Skeletal muscle cell (primary cell): ENCODE data around the gene NMRK1.
A peak's percentile ranks its signal among the peaks of the same experiment; 100 is the strongest.

Source experiments
- DNase-seq: peaks from one replicate; pipeline ENCODE4 v3.0.0-alpha.2; 2010; ENCODE audit warnings: low read depth
- H3K4me3 ChIP-seq: 2 replicates; pipeline ENCODE4 v1.5.1; 2011; ENCODE audit warnings: low read depth, mild to moderate bottlenecking, control low read depth, low read length, moderate library complexity

The NMRK1 gene

GRCh38 chr9:75105019-75105540 is 17.1 kb upstream of the NMRK1 start:
- no peak overlapping the region for H3K4me3 ChIP-seq
- DNase-seq: no peak

GRCh38 chr9:75104607-75105006 is 16.7 kb upstream of the NMRK1 start:
- no peak overlapping the region for H3K4me3 ChIP-seq

GRCh38 chr9:75102177-75102790 is 14.3 kb upstream of the NMRK1 start:
- no peak for DNase-seq
- H3K4me3 ChIP-seq: no peak overlapping the region

More at GRCh38 chr9:75104607-75105006, 16.7 kb upstream of the NMRK1 start:
- DNase-seq: no peak

GRCh38 chr9:75101004-75101588 is 13.1 kb upstream of the NMRK1 start:
- no peak overlapping the region for H3K4me3 ChIP-seq

GRCh38 chr9:75096796-75097195 is 8.8 kb upstream of the NMRK1 start:
- DNase-seq: no peak
- no peak overlapping the region for H3K4me3 ChIP-seq

More at GRCh38 chr9:75101004-75101588, 13.1 kb upstream of the NMRK1 start:
- DNase-seq: no peak

- DNase-seq: no peak
- no peak overlapping the region for H3K4me3 ChIP-seq
Observed at GRCh38 chr9:75092766-75093165, 4.8 kb upstream of the NMRK1 start.

- no peak for DNase-seq
- no peak overlapping the region for H3K4me3 ChIP-seq
Observed at GRCh38 chr9:75090579-75090978, 2.6 kb upstream of the NMRK1 start.

- no peak for DNase-seq
- H3K4me3 ChIP-seq: peak overlapping the region; percentile 94
Observed at GRCh38 chr9:75089373-75089766, 1.4 kb upstream of the NMRK1 start.

- peak overlapping the region; percentile 94 for H3K4me3 ChIP-seq
- no peak for DNase-seq
Observed at GRCh38 chr9:75088646-75089372, 854 bp upstream of the NMRK1 start.

GRCh38 chr9:75087289-75087823 is 599 bp downstream of the NMRK1 start:
- H3K4me3 ChIP-seq: peak overlapping the region; percentile 94
- DNase-seq: no peak

- H3K4me3 ChIP-seq: peak overlapping the region; percentile 94
- DNase-seq: no peak
Observed at GRCh38 chr9:75086541-75087288, 1.2 kb downstream of the NMRK1 start.

- no peak for DNase-seq
Observed at GRCh38 chr9:75085640-75086039, 2.3 kb downstream of the NMRK1 start.

GRCh38 chr9:75084081-75084672 is 3.8 kb downstream of the NMRK1 start:
- no peak for DNase-seq

More at GRCh38 chr9:75085640-75086039, 2.3 kb downstream of the NMRK1 start:
- no peak overlapping the region for H3K4me3 ChIP-seq

GRCh38 chr9:75083188-75083970 is 4.6 kb downstream of the NMRK1 start:
- DNase-seq: no peak
- no peak overlapping the region for H3K4me3 ChIP-seq

More at GRCh38 chr9:75084081-75084672, 3.8 kb downstream of the NMRK1 start:
- no peak overlapping the region for H3K4me3 ChIP-seq

GRCh38 chr9:75081632-75082031 is 6.3 kb downstream of the NMRK1 start:
- H3K4me3 ChIP-seq: no peak overlapping the region
- DNase-seq: no peak

GRCh38 chr9:75072895-75073294 is 15.1 kb downstream of the NMRK1 start:
- H3K4me3 ChIP-seq: no peak overlapping the region
- no peak for DNase-seq

- DNase-seq: no peak
- H3K4me3 ChIP-seq: no peak overlapping the region
Observed at GRCh38 chr9:75071530-75072122, 16.3 kb downstream of the NMRK1 start.

GRCh38 chr9:75069171-75069570 is 18.8 kb downstream of the NMRK1 start:
- H3K4me3 ChIP-seq: no peak overlapping the region
- DNase-seq: no peak
